ENCODE data around the gene GRIA1. TPM values are rescaled to one million over a fixed set of nuclear protein-coding genes. Genes with fewer than 3 reads are reported as not detected.

The GRIA1 gene
- total and polyA plus RNA-seq, 2 of the 13 experiments (the other 11 are each of a cell fraction or from before 2014, with no cell fraction given), result not detected

GRCh38 chr5:153585622-153586277, 95.3 kb downstream of the GRIA1 start:
- CTCF ChIA-PET (ENCODE audit: low intra/inter-chr PET ratio, low total read pairs), result no interaction called here
- BruUV-seq (replicated peaks), result no TSS peak
- Histone ChIP-seq H3K9ac (ENCODE audit: insufficient read depth, low read depth, low read length) (no peak overlapping the region), H3K4me3 (replicated peaks in 1 of 3; ENCODE audit: insufficient read depth in 1 of 3, low read depth in 2 of 3, low read length in 3 of 3) (no peak overlapping the region), H3K4me2 (ENCODE audit: low read depth, low read length) (no peak overlapping the region), H3K79me2 (ENCODE audit: insufficient read depth, low read length) (no peaks in the 10 kb centered on the region), H3K4me1 (ENCODE audit: insufficient read depth, low read length) (no peaks in the 10 kb centered on the region), H3K27me3 (ENCODE audit: control insufficient read depth in 1 of 2, insufficient read depth in 2 of 2, low read length in 2 of 2) (no peaks in the 10 kb centered on the region), H3K9me3 (ENCODE audit: low read length) (no peaks in the 10 kb centered on the region), H4K20me1 (ENCODE audit: insufficient read depth, low read length) (no peaks in the 10 kb centered on the region), H3K27ac (ENCODE audit: extremely low read length, insufficient read depth, low read length) (no peak overlapping the region), H2AFZ (ENCODE audit: low read length) (no peak overlapping the region), H3K36me3 (replicated peaks in 1 of 2; ENCODE audit: control insufficient read depth in 1 of 2, insufficient read depth in 2 of 2, low read length in 2 of 2) (no peaks in the 10 kb centered on the region)
- TF ChIP-seq BHLHE40 (IDR thresholded peaks at IDR 0.05; ENCODE audit: low read length) (no peak), FOXO1 (CRISPR knock-in tag; IDR thresholded peaks at IDR 0.05) (no peak), ZNF512 (CRISPR knock-in tag; IDR thresholded peaks at IDR 0.05) (no peak), RBFOX2 (IDR thresholded peaks at IDR 0.05; ENCODE audit: low read depth, low read length) (no peak), MYPOP (CRISPR knock-in tag; IDR thresholded peaks at IDR 0.05) (no peak), NFAT5 (CRISPR knock-in tag; IDR thresholded peaks at IDR 0.05) (no peak), MAF1 (CRISPR knock-in tag; IDR thresholded peaks at IDR 0.05; ENCODE audit: borderline replicate concordance) (no peak), POGK (CRISPR knock-in tag; conservative IDR thresholded peaks at IDR 0.05) (no peak)
- intact Hi-C loops (cut with micrococcal nuclease; ENCODE audit: unreplicated experiment), result no loop called here
- FAIRE-seq (no peak), DNase-seq (ENCODE audit: low spot score) (no peak), ATAC-seq (no peak)
- WGBS (ENCODE audit: low lambda C conversion rate), result 30% methylated on average over 2 of the region's 2 CpGs
- POLR2A ChIA-PET, result no interaction called here
- in situ Hi-C loops (cut with HindIII; ENCODE audit: extremely low pct_ligation_motif_present, low pct_unique_long_range_greater_than_20kb), result no loop called here
